HG03354 (cell line): ENCODE measurements around the gene MIEF1.

ENCODE experiments used
- ATAC-seq: cut with Tn5 transposase; IDR thresholded peaks from one replicate; pipeline ENCODE4 v1.9.1; 2021; ENCODE audit warnings: mild to moderate bottlenecking; ENCODE audit not compliant: unreplicated experiment, poor library complexity, severe bottlenecking

Gene MIEF1

GRCh38 chr22:39502109-39502788 is at the start of gene MIEF1:
MIEF1 (plus strand) TSS chr22:39502290; CDS start chr22:39511295, 9,005 bp downstream.
- peak; percentile 92 for ATAC-seq

- no peak for ATAC-seq
Measured at GRCh38 chr22:39452740-39453040, 49.4 kb upstream of the MIEF1 start.

- no peak for ATAC-seq
Measured at GRCh38 chr22:39453765-39454378, 48.2 kb upstream of the MIEF1 start.

GRCh38 chr22:39454385-39454871 is 47.7 kb upstream of the MIEF1 start:
- ATAC-seq = no peak

- no peak for ATAC-seq
Measured at GRCh38 chr22:39456522-39457197, 45.4 kb upstream of the MIEF1 start, which contains the start of gene MGAT3. MGAT3 (plus strand) TSS chr22:39457012; CDS start chr22:39487348, 30,336 bp downstream.

GRCh38 chr22:39457198-39457555 is 44.9 kb upstream of the MIEF1 start:
- no peak for ATAC-seq

GRCh38 chr22:39457556-39458443 is 44.3 kb upstream of the MIEF1 start:
- no peak for ATAC-seq

- no peak for ATAC-seq
Measured at GRCh38 chr22:39458444-39459083, 43.5 kb upstream of the MIEF1 start.

- ATAC-seq = no peak
Measured at GRCh38 chr22:39459681-39460080, 42.4 kb upstream of the MIEF1 start.

GRCh38 chr22:39462443-39463221 is 39.5 kb upstream of the MIEF1 start:
- no peak for ATAC-seq

GRCh38 chr22:39463277-39463676 is 38.8 kb upstream of the MIEF1 start:
- ATAC-seq = no peak

- ATAC-seq = no peak
Measured at GRCh38 chr22:39463931-39464390, 38.1 kb upstream of the MIEF1 start.

- ATAC-seq = no peak
Measured at GRCh38 chr22:39466228-39467006, 35.7 kb upstream of the MIEF1 start.

GRCh38 chr22:39467390-39467895 is 34.6 kb upstream of the MIEF1 start:
- ATAC-seq = no peak

GRCh38 chr22:39468487-39469325 is 33.4 kb upstream of the MIEF1 start:
- no peak for ATAC-seq

GRCh38 chr22:39469326-39469680 is 32.8 kb upstream of the MIEF1 start:
- ATAC-seq = no peak
